Right renal cortex interstitium (tissue), 3 donors: ENCODE results near the gene TRPV3. TPM values are rescaled to one million over a fixed set of nuclear protein-coding genes. Genes with fewer than 3 reads are reported as not detected.
"Not testable (repeated sequence)": the region's sequence is repeated elsewhere in the genome, so short reads cannot be mapped to it uniquely, and the experiment has no call there.

Experiments
- DNase-seq, 3 donors: peaks; one replicate each; pipeline ENCODE4 v3.0.0-alpha.2; 2013; ENCODE audit warnings: low read depth in 3 of 3, low spot score in 2 of 3
- polyA plus RNA-seq, 3 donors: library from polyadenylated mRNA; unstranded; fragments of 120-200 nt; gene quantifications; one replicate each; pipeline ENCODE4 v1.2.1, GENCODE V29; 2013; ENCODE audit not compliant: insufficient read length in 3 of 3

Gene TRPV3
- polyA plus RNA-seq, 3 donors = 0.67 to 0.97 (median 0.91) TPM

- DNase-seq = no peak
Measured at GRCh38 chr17:3527468-3527867, 30.1 kb downstream of the TRPV3 start.

GRCh38 chr17:3526971-3527370, 30.6 kb downstream of the TRPV3 start:
- no peak for DNase-seq

DNA sequence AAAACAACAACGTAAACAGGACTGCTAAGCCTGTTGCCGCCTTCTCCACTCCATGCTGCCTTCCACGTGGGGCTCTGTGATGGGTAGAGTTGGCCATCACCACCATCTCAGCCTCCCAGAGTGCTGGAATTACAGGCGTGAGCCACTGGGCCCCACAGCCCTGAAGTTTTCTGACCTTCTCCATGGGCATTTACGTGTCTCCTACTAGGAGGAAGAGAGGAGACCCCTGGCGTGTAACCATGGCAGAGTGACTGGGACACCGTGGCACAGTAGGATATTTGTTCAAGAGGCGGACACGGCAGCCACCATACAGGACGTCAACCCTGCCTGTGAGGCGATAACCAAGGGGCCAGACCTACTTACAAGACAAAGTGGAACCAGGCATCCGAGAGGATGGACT, 31.1 kb downstream of the TRPV3 start:
- DNase-seq = no peak

- no peak for DNase-seq
Measured at GRCh38 chr17:3524024-3524423, 33.6 kb downstream of the TRPV3 start.

DNA sequence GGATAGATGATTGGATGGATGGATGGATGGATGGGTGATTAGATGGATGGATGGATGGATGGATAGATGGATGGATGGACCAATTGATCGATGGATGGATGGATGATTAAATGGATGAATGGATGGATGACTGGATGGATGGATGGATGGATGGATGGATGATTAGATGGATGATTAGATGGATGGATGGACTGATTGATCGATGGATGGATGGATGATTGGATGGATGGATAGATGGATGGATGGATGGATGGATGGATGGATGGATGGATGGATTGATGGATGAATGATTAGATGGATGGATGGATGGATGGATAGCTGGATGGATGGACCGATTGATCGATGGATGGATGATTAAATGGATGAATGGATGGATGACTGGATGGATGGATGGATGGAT, 38.1 kb downstream of the TRPV3 start:
- not testable (repeated sequence) for DNase-seq

- no peak for DNase-seq
Measured at GRCh38 chr17:3514873-3515272, 42.7 kb downstream of the TRPV3 start.

DNA sequence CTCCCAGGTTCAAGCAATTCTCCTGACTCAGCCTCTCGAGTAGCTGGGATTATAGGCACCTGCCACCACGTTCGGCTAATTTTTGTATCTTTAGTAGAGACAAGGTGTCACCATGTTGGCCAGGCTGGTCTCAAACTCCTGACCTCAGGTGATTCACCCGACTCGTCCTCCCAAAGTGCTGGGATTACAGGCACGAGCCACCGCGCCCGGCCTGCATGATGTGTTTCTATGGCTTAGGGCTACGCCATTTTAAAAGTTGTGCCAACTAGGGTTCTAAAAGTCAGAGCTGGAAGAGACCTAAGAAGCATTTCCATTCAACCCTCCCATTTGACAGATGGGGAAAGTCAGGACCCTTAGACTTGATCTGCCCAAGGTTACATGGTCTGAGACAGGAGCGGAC, 43.4 kb downstream of the TRPV3 start:
- not testable (repeated sequence) for DNase-seq

GRCh38 chr17:3513305-3514035, 44.1 kb downstream of the TRPV3 start:
- DNase-seq = no peak

- DNase-seq = no peak
Measured at GRCh38 chr17:3512505-3513171, 45.0 kb downstream of the TRPV3 start.

DNA sequence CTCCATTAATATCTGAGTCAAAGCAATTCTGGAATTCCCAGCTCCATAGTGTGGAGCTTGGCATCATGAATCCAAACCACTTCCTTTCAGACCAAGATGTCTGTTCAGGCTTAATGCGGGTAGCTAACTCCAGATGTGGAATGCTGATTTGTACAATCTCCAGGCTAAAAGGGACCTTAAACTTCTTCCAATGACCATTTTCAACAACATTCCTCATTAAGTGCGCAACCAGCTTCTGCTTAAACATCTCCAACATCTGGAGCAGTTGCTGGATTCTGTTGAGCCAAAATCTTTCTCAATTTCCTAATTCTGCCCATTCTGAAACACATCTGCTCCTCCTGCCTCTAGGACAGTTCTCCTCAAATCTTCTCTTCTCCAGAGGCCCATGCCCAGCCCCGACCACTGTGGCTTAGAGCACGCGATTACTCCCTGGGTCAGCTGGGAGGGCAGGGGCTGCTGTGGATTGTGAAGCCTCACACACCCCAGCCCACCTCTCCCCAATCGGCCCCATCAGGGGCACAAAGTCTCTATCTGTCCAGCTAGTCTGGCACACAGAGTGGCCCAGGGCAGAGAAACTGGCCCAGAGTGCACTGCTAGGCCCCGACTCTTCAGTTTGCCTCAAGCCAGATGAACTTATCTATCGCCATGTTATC, 45.6 kb downstream of the TRPV3 start:
- no peak for DNase-seq

- DNase-seq = no peak
Measured at GRCh38 chr17:3510090-3510489, 47.5 kb downstream of the TRPV3 start.

DNA sequence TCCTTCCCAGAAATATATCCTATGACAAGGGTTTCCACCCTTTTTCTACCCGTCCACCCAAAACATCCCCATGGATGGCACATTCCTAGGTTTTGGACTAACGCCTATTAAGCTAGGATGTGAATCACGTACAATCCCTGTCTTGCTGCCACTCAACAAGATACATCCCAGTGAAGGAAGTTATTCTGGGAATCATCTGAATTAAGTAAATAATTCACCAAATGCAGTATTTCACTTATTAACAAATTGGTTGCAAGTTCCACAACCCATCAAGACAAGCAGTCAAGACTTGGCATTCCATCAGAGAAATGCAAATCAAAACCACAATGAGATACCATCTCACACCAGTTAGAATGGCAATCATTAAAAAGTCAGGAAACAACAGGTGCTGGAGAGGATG, 49.7 kb downstream of the TRPV3 start:
- DNase-seq = no peak

GRCh38 chr17:3507071-3507470, 50.5 kb downstream of the TRPV3 start:
- DNase-seq = no peak

- DNase-seq = no peak
Measured at GRCh38 chr17:3506054-3506453, 51.6 kb downstream of the TRPV3 start.

DNA sequence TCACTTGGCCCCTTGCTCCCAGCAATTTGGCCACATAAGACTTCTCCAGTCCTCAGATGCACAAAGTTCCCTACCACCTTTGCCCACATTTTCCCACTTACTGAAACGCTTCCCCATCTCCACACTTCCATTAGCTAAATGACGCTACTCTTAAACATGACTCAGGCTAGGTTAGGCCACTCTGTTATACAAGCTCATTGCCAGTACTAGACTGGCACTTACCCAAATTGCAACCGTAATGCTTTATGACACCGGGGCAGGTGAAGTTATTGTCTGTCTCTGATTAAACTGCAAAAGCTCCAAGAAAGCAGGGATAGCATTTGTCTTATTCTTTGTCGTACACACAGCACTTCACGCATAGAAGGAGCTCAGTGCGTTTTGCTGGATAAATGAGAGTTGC, 52.6 kb downstream of the TRPV3 start:
- DNase-seq = no peak

GRCh38 chr17:3503285-3503684, 54.3 kb downstream of the TRPV3 start:
- no peak for DNase-seq

DNA sequence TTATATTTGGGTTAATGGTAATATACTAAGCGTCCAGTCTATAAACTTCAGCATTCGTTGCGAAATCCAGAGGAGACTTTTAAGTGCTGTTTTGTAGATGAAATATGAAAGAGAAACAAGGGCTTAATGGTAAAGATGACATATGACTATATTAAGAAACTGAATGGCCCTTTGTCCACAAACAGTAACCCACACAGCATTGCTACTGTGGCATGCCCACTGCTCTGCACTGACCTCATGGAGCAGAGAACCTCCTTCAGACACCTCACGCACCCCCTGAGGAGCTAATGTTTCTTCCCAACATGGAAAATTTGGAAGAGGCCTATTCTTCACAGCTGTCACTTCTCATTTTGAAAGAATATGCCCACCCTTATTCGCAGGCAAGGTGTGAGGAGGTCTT, 55.1 kb downstream of the TRPV3 start:
- no peak for DNase-seq

GRCh38 chr17:3501344-3501743, 56.3 kb downstream of the TRPV3 start:
- DNase-seq = no peak

GRCh38 chr17:3497101-3497500, 60.5 kb downstream of the TRPV3 start:
- DNase-seq = no peak

GRCh38 chr17:3485481-3486068, 72.0 kb downstream of the TRPV3 start:
- DNase-seq = no peak

- DNase-seq = no peak
Measured at GRCh38 chr17:3482852-3483251, 74.8 kb downstream of the TRPV3 start.

DNA sequence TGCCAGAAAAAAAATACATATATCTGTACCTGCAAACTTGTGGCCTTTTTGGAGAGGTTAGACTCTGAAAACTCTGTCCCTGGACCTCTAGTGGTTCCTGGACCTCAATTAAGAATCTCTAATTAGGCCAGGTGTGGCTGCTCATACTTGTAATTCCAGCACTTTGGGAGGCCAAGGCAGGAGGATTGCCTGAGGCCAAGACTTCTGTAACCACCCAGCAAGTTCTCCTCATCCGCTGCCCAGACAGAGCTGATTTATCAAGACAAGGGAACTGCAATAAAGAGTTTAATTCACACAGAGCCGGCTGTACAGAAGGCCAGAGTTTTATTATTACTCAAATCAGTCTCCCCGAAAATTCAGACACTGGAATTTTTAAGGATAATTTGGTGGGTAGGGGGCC, 77.6 kb downstream of the TRPV3 start:
- no peak for DNase-seq
